Neural cell (in vitro differentiated cells): ENCODE measurements around the gene ARID1B. TPM values are rescaled to one million over a fixed set of nuclear protein-coding genes. Genes with fewer than 3 reads are reported as not detected.

ENCODE experiments used
- H2AFZ ChIP-seq: fragments of 200-600, 300-800 bp; sonication (generic), shearing (Covaris generic); 2 replicates; pipeline ENCODE4 v1.6.0; 2014; ENCODE audit warnings: low read depth, mild to moderate bottlenecking, antibody characterized with exemption, low read length, moderate library complexity
- H3F3A ChIP-seq: fragments of 200-600 bp; shearing (Covaris generic); 2 replicates; pipeline ENCODE4 v1.6.1; 2016; ENCODE audit warnings: mild to moderate bottlenecking, moderate library complexity, mixed read lengths, antibody characterized with exemption, low read length; ENCODE audit not compliant: insufficient read depth, poor library complexity, severe bottlenecking
- H3K27ac ChIP-seq: fragments of 200-600, 300-800 bp; sonication (generic), shearing (Covaris generic); 2 replicates; pipeline ENCODE4 v1.5.1; 2014; ENCODE audit warnings: mild to moderate bottlenecking, low read length, moderate library complexity
- H3K27me3 ChIP-seq: fragments of 300-800, 200-600 bp; sonication (generic), shearing (Covaris generic); 2 replicates; pipeline ENCODE4 v1.6.0; 2014; ENCODE audit warnings: mild to moderate bottlenecking, low read depth, low read length, moderate library complexity; ENCODE audit not compliant: insufficient read depth
- H3K36me3 ChIP-seq: fragments of 300-800, 200-600 bp; sonication (generic), shearing (Covaris generic); 2 replicates; pipeline ENCODE4 v1.5.1; 2014; ENCODE audit warnings: mild to moderate bottlenecking, antibody characterized with exemption, low read length, moderate library complexity; ENCODE audit not compliant: insufficient read depth
- H3K4me2 ChIP-seq: fragments of 300-800, 200-600 bp; sonication (generic), shearing (Covaris generic); 2 replicates; pipeline ENCODE4 v1.6.0; 2014; ENCODE audit warnings: mild to moderate bottlenecking, low read length
- H3K4me3 ChIP-seq: fragments of 300-800, 200-600 bp; sonication (generic), shearing (Covaris generic); 2 replicates; pipeline ENCODE4 v1.5.1; 2014; ENCODE audit warnings: mild to moderate bottlenecking, low read length, moderate library complexity
- H3K79me2 ChIP-seq: fragments of 200-600 bp; shearing (Covaris generic); replicated peaks from 2 replicates; pipeline ENCODE4 v1.6.0; 2014; ENCODE audit warnings: mild to moderate bottlenecking, low read length, moderate library complexity; ENCODE audit not compliant: insufficient read depth
- H3K9ac ChIP-seq: fragments of 300-800, 200-600 bp; sonication (generic), shearing (Covaris generic); 2 replicates; pipeline ENCODE4 v1.6.1; 2016; ENCODE audit warnings: mild to moderate bottlenecking, low read length, mixed read lengths
- H3K9me2 ChIP-seq: fragments of 200-600 bp; shearing (Covaris generic); 2 replicates; pipeline ENCODE4 v1.6.1; 2016; ENCODE audit warnings: mild to moderate bottlenecking, low read length, mixed read lengths; ENCODE audit not compliant: insufficient read depth
- H3K9me3 ChIP-seq: fragments of 200-600, 300-800 bp; sonication (generic), shearing (Covaris generic); 2 replicates; pipeline ENCODE4 v1.6.1; 2016; ENCODE audit warnings: mild to moderate bottlenecking, mixed run types, low read length, moderate library complexity, mixed read lengths
- H4K20me1 ChIP-seq: fragments of 200-600 bp; shearing (Covaris generic); 2 replicates; pipeline ENCODE4 v1.6.1; 2016; ENCODE audit warnings: mild to moderate bottlenecking, mixed run types; ENCODE audit not compliant: insufficient read depth
- EP300 ChIP-seq: fragments of 450-650 bp; conservative IDR thresholded peaks from 2 replicates; pipeline ENCODE4 v1.6.1; 2014; ENCODE audit warnings: antibody characterized with exemption, mild to moderate bottlenecking, moderate library complexity; ENCODE audit not compliant: poor library complexity, severe bottlenecking
- EZH2 ChIP-seq: fragments of 200-600, 300-800 bp; shearing (Covaris generic), sonication (generic); IDR thresholded peaks from 2 replicates; pipeline ENCODE4 v1.6.1; 2014; ENCODE audit warnings: antibody characterized with exemption, low read length, borderline replicate concordance, mild to moderate bottlenecking; ENCODE audit not compliant: insufficient read depth, poor library complexity, severe bottlenecking
- MXI1 ChIP-seq: fragments of 450-650 bp; conservative IDR thresholded peaks from 2 replicates; pipeline ENCODE4 v1.6.1; 2014; ENCODE audit warnings: antibody characterized with exemption, mild to moderate bottlenecking; ENCODE audit not compliant: poor library complexity, severe bottlenecking
- POLR2AphosphoS5 ChIP-seq: IDR thresholded peaks from 2 replicates; pipeline ENCODE4 v1.6.1; 2012
- RAD21 ChIP-seq: fragments of 450-650 bp; conservative IDR thresholded peaks from 2 replicates; pipeline ENCODE4 v1.6.1; 2014; ENCODE audit warnings: antibody characterized with exemption, mild to moderate bottlenecking, moderate library complexity
- SMC3 ChIP-seq: fragments of 450-650 bp; conservative IDR thresholded peaks from 2 replicates; pipeline ENCODE4 v1.6.1; 2014; ENCODE audit warnings: antibody characterized with exemption, mild to moderate bottlenecking, moderate library complexity; ENCODE audit not compliant: poor library complexity
- TAF1 ChIP-seq: IDR thresholded peaks from 2 replicates; pipeline ENCODE4 v1.6.1; 2012; ENCODE audit warnings: low read depth
- polyA plus RNA-seq: library from polyadenylated mRNA; depleted of rRNA; stranded (reverse); fragments of >200 nt; gene quantifications from 2 replicates; pipeline ENCODE4 v1.2.3, GENCODE V29; 2014
- TF ChIP-seq, protein P1 (sequence below): IDR thresholded peaks from 2 replicates; pipeline ENCODE4 v1.6.1; 2012; ENCODE audit warnings: borderline replicate concordance
- TF ChIP-seq, protein P2 (sequence below): fragments of 450-650 bp; IDR thresholded peaks from 2 replicates; pipeline ENCODE4 v1.5.1; 2014; ENCODE audit warnings: antibody characterized with exemption, mild to moderate bottlenecking, moderate library complexity; ENCODE audit not compliant: poor library complexity, severe bottlenecking

Gene ARID1B
- polyA plus RNA-seq, 1 donor from 2014 or later, result 35.0 TPM

DNA sequence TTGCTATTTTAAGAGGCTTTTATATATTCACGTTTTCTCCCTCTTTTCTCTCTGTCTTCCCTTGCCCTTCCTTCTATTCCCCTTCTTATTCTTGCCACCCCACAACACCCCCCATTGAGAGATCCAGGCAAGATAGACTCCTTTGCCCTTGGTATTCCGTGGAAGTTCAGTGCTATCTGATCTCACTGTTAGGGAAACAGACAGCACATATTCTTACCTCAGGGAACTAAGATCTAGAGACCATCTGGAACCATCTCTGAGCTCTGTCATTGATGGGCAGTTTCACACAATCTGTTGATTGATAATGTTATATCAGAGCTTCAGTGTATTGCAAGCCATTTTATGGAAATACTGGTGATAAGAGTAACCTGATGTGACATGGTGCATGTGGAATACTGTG lies 228.8 kb downstream of the ARID1B start:
- H3K36me3 ChIP-seq, result no peaks in the 10 kb centered on the region
- no peak overlapping the region for H3K9ac ChIP-seq
- TF ChIP-seq, protein P1, sequence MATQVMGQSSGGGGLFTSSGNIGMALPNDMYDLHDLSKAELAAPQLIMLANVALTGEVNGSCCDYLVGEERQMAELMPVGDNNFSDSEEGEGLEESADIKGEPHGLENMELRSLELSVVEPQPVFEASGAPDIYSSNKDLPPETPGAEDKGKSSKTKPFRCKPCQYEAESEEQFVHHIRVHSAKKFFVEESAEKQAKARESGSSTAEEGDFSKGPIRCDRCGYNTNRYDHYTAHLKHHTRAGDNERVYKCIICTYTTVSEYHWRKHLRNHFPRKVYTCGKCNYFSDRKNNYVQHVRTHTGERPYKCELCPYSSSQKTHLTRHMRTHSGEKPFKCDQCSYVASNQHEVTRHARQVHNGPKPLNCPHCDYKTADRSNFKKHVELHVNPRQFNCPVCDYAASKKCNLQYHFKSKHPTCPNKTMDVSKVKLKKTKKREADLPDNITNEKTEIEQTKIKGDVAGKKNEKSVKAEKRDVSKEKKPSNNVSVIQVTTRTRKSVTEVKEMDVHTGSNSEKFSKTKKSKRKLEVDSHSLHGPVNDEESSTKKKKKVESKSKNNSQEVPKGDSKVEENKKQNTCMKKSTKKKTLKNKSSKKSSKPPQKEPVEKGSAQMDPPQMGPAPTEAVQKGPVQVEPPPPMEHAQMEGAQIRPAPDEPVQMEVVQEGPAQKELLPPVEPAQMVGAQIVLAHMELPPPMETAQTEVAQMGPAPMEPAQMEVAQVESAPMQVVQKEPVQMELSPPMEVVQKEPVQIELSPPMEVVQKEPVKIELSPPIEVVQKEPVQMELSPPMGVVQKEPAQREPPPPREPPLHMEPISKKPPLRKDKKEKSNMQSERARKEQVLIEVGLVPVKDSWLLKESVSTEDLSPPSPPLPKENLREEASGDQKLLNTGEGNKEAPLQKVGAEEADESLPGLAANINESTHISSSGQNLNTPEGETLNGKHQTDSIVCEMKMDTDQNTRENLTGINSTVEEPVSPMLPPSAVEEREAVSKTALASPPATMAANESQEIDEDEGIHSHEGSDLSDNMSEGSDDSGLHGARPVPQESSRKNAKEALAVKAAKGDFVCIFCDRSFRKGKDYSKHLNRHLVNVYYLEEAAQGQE, result no peak
- TF ChIP-seq EZH2 (no peak), TAF1 (no peak)
- TF ChIP-seq, protein P2, sequence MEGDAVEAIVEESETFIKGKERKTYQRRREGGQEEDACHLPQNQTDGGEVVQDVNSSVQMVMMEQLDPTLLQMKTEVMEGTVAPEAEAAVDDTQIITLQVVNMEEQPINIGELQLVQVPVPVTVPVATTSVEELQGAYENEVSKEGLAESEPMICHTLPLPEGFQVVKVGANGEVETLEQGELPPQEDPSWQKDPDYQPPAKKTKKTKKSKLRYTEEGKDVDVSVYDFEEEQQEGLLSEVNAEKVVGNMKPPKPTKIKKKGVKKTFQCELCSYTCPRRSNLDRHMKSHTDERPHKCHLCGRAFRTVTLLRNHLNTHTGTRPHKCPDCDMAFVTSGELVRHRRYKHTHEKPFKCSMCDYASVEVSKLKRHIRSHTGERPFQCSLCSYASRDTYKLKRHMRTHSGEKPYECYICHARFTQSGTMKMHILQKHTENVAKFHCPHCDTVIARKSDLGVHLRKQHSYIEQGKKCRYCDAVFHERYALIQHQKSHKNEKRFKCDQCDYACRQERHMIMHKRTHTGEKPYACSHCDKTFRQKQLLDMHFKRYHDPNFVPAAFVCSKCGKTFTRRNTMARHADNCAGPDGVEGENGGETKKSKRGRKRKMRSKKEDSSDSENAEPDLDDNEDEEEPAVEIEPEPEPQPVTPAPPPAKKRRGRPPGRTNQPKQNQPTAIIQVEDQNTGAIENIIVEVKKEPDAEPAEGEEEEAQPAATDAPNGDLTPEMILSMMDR, result no peak
- H3K9me3 ChIP-seq, result no peaks in the 10 kb centered on the region
- no peaks in the 10 kb centered on the region for H3K9me2 ChIP-seq
- no peak overlapping the region for H3K4me3 ChIP-seq
- H3K4me2 ChIP-seq, result no peak overlapping the region
- H3F3A ChIP-seq, result no peaks in the 10 kb centered on the region
- no peaks in the 10 kb centered on the region for H4K20me1 ChIP-seq
- H3K27ac ChIP-seq, result no peak overlapping the region
- peaks cover 11% of the 10 kb centered on the region for H3K79me2 ChIP-seq
- H2AFZ ChIP-seq, result no peak overlapping the region
- H3K27me3 ChIP-seq, result no peaks in the 10 kb centered on the region

DNA sequence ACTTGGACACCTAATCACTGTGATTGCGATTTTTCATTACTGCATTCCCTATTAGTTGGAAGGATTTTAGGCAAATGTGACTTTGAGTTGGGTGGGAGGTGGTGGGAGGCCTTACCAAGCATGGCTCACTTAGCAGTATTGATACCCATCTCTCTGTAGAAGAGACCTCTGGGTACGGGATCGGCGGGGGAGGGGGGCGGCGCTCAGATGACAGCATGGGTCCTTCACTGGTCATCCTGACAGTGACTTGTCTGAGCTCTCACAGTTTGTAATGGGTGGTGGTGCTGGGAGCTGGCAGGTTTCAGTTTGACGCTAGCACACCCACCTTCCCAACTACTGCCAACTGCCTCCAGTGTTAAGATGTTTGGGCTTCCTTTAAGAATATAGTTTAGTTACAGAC lies 231.4 kb downstream of the ARID1B start:
- H3K9ac ChIP-seq, result no peak overlapping the region
- H3K79me2 ChIP-seq, result peaks cover 23% of the 10 kb centered on the region
- H3F3A ChIP-seq, result no peaks in the 10 kb centered on the region
- H3K27ac ChIP-seq, result no peak overlapping the region
- no peak overlapping the region for H3K4me2 ChIP-seq
- H2AFZ ChIP-seq, result no peak overlapping the region
- H3K36me3 ChIP-seq, result no peaks in the 10 kb centered on the region
- H3K27me3 ChIP-seq, result no peaks in the 10 kb centered on the region
- no peak overlapping the region for H3K4me3 ChIP-seq
- TF ChIP-seq MXI1 (no peak), POLR2AphosphoS5 (no peak), EZH2 (no peak), EP300 (no peak), SMC3 (no peak), RAD21 (no peak), TAF1 (no peak)
- TF ChIP-seq, protein P2, result no peak
- TF ChIP-seq, protein P1, result no peak
- H3K9me3 ChIP-seq, result peaks cover 13% of the 10 kb centered on the region
- H4K20me1 ChIP-seq, result no peaks in the 10 kb centered on the region
- no peaks in the 10 kb centered on the region for H3K9me2 ChIP-seq
